Astrocyte (in vitro differentiated cells and primary cell): ENCODE measurements around the gene PPARG. TPM values are rescaled to one million over a fixed set of nuclear protein-coding genes. Genes with fewer than 3 reads are reported as not detected.

Experiments used
- DNase-seq: peaks from one replicate; pipeline ENCODE4 v3.0.0-alpha.2; 2010; ENCODE audit warnings: low read depth
- FAIRE-seq: peaks from 2 replicates; lab custom pipeline; 2011; peaks lifted over from hg19 to GRCh38; lab: Jason Lieb, UNC
- H2AFZ ChIP-seq: 2 replicates; pipeline ENCODE4 v1.6.0; 2012; ENCODE audit warnings: low read depth, low read length, inconsistent platforms
- H3K27ac ChIP-seq: 2 replicates; pipeline ENCODE4 v1.5.1; 2011; ENCODE audit warnings: low read depth, low read length, inconsistent platforms
- H3K27me3 ChIP-seq: 2 replicates; pipeline ENCODE4 v1.6.0; 2011; ENCODE audit warnings: low read length, inconsistent platforms; ENCODE audit not compliant: insufficient read depth
- H3K36me3 ChIP-seq: 2 replicates; pipeline ENCODE4 v1.5.1; 2011; ENCODE audit warnings: low read length, inconsistent platforms; ENCODE audit not compliant: insufficient read depth
- H3K4me1 ChIP-seq: 2 replicates; pipeline ENCODE4 v1.5.1; 2011; ENCODE audit warnings: low read length, inconsistent platforms; ENCODE audit not compliant: insufficient read depth
- H3K4me2 ChIP-seq: 2 replicates; pipeline ENCODE4 v1.6.0; 2012; ENCODE audit warnings: low read length, inconsistent platforms
- H3K4me3 ChIP-seq: 2 replicates; pipeline ENCODE4 v1.5.1; 2011; ENCODE audit warnings: low read depth, mild to moderate bottlenecking, low read length, inconsistent platforms; ENCODE audit not compliant: insufficient read depth
- H3K79me2 ChIP-seq: 2 replicates; pipeline ENCODE4 v1.6.0; 2012; ENCODE audit warnings: mild to moderate bottlenecking, low read length, inconsistent platforms; ENCODE audit not compliant: insufficient read depth
- H3K9ac ChIP-seq: 2 replicates; pipeline ENCODE4 v1.6.0; 2012; ENCODE audit warnings: mild to moderate bottlenecking, low read length, inconsistent platforms
- H3K9me3 ChIP-seq: 2 replicates; pipeline ENCODE4 v1.5.1; 2012; ENCODE audit warnings: low read depth, mild to moderate bottlenecking, low read length, inconsistent platforms; ENCODE audit not compliant: insufficient read depth
- H4K20me1 ChIP-seq: 2 replicates; pipeline ENCODE4 v1.6.0; 2012; ENCODE audit warnings: low read length, inconsistent platforms; ENCODE audit not compliant: insufficient read depth
- H3K27ac Mint-ChIP-seq: one replicate; pipeline ENCODE4 v1.8.0; 2021; ENCODE audit warnings: mild to moderate bottlenecking, mixed read lengths; ENCODE audit not compliant: unreplicated experiment
- H3K27me3 Mint-ChIP-seq: one replicate; pipeline ENCODE4 v1.8.0; 2021; ENCODE audit warnings: low read depth, mixed read lengths; ENCODE audit not compliant: unreplicated experiment
- H3K36me3 Mint-ChIP-seq: one replicate; pipeline ENCODE4 v1.8.0; 2021; ENCODE audit warnings: low read depth, mixed read lengths; ENCODE audit not compliant: unreplicated experiment
- H3K4me1 Mint-ChIP-seq: one replicate; pipeline ENCODE4 v1.8.0; 2021; ENCODE audit warnings: low read depth, mixed read lengths; ENCODE audit not compliant: unreplicated experiment
- H3K4me3 Mint-ChIP-seq: one replicate; pipeline ENCODE4 v1.8.0; 2021; ENCODE audit warnings: mild to moderate bottlenecking, moderate library complexity, mixed read lengths; ENCODE audit not compliant: unreplicated experiment
- H3K9me3 Mint-ChIP-seq: one replicate; pipeline ENCODE4 v1.8.0; 2021; ENCODE audit warnings: mild to moderate bottlenecking, mixed read lengths; ENCODE audit not compliant: unreplicated experiment
- EZH2 ChIP-seq: IDR thresholded peaks from 2 replicates; pipeline ENCODE4 v1.6.1; 2012; ENCODE audit warnings: mild to moderate bottlenecking, low read length, inconsistent platforms; ENCODE audit not compliant: insufficient read depth
- total RNA-seq: library from RNA; stranded (reverse); gene quantifications from 2 replicates; pipeline ENCODE4 v1.2.1, GENCODE V29; 2021
- TF ChIP-seq, protein P1 (sequence below): IDR thresholded peaks from 2 replicates; pipeline ENCODE4 v1.5.1; 2011; ENCODE audit warnings: low read depth, mild to moderate bottlenecking, inconsistent platforms, low read length, moderate library complexity; ENCODE audit not compliant: insufficient read depth

PPARG gene
- total RNA-seq, 1 donor from 2014 or later, result 4.4 TPM

DNA sequence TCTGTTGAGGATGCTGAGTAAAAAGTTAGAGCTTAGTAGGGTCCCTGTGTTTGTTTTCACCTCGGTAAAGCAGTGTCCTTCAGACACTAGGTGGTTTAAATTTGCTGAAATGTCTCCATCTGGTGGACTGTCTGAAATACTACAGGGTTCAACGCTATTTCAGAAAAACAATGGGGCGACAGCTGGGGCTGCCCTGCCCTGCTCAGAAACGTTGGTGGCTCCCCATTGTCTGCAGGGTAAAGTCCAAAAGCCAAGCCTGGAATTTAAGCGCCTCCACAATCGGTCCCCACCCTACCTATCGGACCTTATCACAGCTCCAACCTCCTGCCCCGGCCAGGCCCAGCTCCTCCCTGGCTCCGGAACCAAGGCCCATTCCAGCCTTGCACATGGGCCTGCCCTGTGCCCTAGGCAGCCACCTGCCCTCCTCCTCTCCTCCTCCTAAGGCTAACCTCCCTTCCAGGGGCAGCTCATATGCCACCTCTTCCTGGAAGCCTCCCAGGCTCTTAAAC is 191.1 kb downstream of the PPARG start:
- H3K9ac ChIP-seq, result no peak overlapping the region
- H3K9me3 ChIP-seq, result no peaks in the 10 kb centered on the region
- Mint-ChIP-seq H3K27ac (peak overlapping the region; percentile 12), H3K27me3 (no peaks in the 10 kb centered on the region), H3K4me3 (no peak overlapping the region), H3K36me3 (no peaks in the 10 kb centered on the region), H3K4me1 (peaks cover 14% of the 10 kb centered on the region), H3K9me3 (no peaks in the 10 kb centered on the region)
- H2AFZ ChIP-seq, result peak overlapping the region; percentile 81
- H3K4me2 ChIP-seq, result no peak overlapping the region
- FAIRE-seq (no peak), DNase-seq (peak; percentile 8)
- no peaks in the 10 kb centered on the region for H3K27me3 ChIP-seq
- H3K4me1 ChIP-seq, result peaks cover 18% of the 10 kb centered on the region
- H4K20me1 ChIP-seq, result no peaks in the 10 kb centered on the region
- H3K36me3 ChIP-seq, result no peaks in the 10 kb centered on the region
- peaks cover 5% of the 10 kb centered on the region for H3K79me2 ChIP-seq
- H3K27ac ChIP-seq, result no peak overlapping the region
- no peak overlapping the region for H3K4me3 ChIP-seq
- TF ChIP-seq, protein P1, sequence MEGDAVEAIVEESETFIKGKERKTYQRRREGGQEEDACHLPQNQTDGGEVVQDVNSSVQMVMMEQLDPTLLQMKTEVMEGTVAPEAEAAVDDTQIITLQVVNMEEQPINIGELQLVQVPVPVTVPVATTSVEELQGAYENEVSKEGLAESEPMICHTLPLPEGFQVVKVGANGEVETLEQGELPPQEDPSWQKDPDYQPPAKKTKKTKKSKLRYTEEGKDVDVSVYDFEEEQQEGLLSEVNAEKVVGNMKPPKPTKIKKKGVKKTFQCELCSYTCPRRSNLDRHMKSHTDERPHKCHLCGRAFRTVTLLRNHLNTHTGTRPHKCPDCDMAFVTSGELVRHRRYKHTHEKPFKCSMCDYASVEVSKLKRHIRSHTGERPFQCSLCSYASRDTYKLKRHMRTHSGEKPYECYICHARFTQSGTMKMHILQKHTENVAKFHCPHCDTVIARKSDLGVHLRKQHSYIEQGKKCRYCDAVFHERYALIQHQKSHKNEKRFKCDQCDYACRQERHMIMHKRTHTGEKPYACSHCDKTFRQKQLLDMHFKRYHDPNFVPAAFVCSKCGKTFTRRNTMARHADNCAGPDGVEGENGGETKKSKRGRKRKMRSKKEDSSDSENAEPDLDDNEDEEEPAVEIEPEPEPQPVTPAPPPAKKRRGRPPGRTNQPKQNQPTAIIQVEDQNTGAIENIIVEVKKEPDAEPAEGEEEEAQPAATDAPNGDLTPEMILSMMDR, result peak; percentile 80
- no peak for TF ChIP-seq EZH2

DNA sequence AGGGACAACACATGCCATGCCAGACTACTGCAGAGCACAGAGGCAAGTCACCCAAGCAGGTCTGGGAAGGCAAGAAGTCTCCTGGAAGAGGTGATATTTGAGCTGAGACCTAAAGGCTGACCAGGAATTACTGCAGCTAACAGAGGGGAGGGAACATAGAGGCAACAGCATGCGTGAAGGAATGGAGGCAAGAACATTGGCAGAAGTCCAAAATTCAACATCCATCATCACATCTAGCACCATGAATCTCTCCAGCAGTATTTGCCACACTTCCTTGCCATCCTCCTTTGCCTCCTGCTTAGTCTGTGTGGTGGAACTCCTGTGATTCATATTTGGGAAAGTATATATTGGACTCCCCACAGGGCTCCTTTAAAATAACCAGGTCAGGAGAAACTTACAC is 194.5 kb downstream of the PPARG start:
- Histone ChIP-seq H3K4me3 (peak overlapping the region; percentile 84), H3K79me2 (peaks cover 35% of the 10 kb centered on the region), H3K9me3 (no peaks in the 10 kb centered on the region), H3K4me1 (peaks cover 16% of the 10 kb centered on the region), H2AFZ (peak overlapping the region; percentile 91), H4K20me1 (no peaks in the 10 kb centered on the region), H3K27me3 (no peaks in the 10 kb centered on the region), H3K27ac (no peak overlapping the region), H3K36me3 (no peaks in the 10 kb centered on the region), H3K9ac (peak overlapping the region; percentile 59), H3K4me2 (peak overlapping the region; percentile 88)
- Mint-ChIP-seq H3K27ac (no peak overlapping the region), H3K4me3 (peak overlapping the region; percentile 90), H3K4me1 (peaks cover 9% of the 10 kb centered on the region), H3K36me3 (no peaks in the 10 kb centered on the region), H3K9me3 (no peaks in the 10 kb centered on the region), H3K27me3 (no peaks in the 10 kb centered on the region)
- TF ChIP-seq EZH2, result no peak
- TF ChIP-seq, protein P1, result no peak
- DNase-seq, result no peak
- FAIRE-seq, result no peak

DNA sequence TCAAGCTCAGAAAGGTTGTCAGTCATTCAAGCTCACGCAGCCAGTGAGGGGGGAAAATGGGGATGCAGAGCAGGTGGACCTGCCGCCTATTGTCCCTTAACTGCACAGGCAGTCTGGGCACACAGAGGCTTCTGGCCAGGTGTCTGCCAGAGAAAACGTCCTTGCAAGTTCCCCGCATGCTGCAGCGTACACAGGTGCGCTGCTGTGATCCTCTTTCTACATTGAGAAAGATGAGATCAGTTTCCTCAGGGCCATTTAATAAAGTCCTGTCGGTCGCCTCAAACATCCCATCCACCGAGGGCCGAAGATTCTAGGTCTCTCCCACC is 195.0 kb downstream of the PPARG start:
- FAIRE-seq, result no peak
- no peak overlapping the region for H3K27ac Mint-ChIP-seq

More for the DNA sequence above, 195.0 kb downstream of the PPARG start:
- peaks cover 38% of the 10 kb centered on the region for H3K79me2 ChIP-seq
- no peak overlapping the region for H3K27ac ChIP-seq
- no peak for TF ChIP-seq EZH2
- Mint-ChIP-seq H3K9me3 (no peaks in the 10 kb centered on the region), H3K4me3 (peak overlapping the region; percentile 90), H3K4me1 (peaks cover 9% of the 10 kb centered on the region), H3K36me3 (no peaks in the 10 kb centered on the region), H3K27me3 (no peaks in the 10 kb centered on the region)
- no peaks in the 10 kb centered on the region for H3K9me3 ChIP-seq
- H3K4me1 ChIP-seq, result peaks cover 16% of the 10 kb centered on the region
- peak overlapping the region; percentile 84 for H3K4me3 ChIP-seq
- no peaks in the 10 kb centered on the region for H3K36me3 ChIP-seq
- H2AFZ ChIP-seq, result peak overlapping the region; percentile 91
- no peaks in the 10 kb centered on the region for H4K20me1 ChIP-seq
- H3K9ac ChIP-seq, result peak overlapping the region; percentile 59
- H3K27me3 ChIP-seq, result no peaks in the 10 kb centered on the region
- DNase-seq, result no peak
- H3K4me2 ChIP-seq, result peak overlapping the region; percentile 88

Other genes starting within 250 kb of the PPARG start
- 2.0 and 2.9 TPM in 2 replicates for gene TIMP4, start 130.2 kb upstream of the PPARG start, total RNA-seq
- gene TSEN2, start 195.4 kb downstream of the PPARG start, total RNA-seq, result 9.7 TPM in 2 replicates